Neural cell (in vitro differentiated cells): ENCODE results near the gene BCL3. TPM values are rescaled to one million over a fixed set of nuclear protein-coding genes. Genes with fewer than 3 reads are reported as not detected.
A peak's percentile ranks its signal among the peaks of the same experiment; 100 is the strongest.
"Not testable (repeated sequence)": the region's sequence is repeated elsewhere in the genome, so short reads cannot be mapped to it uniquely, and the experiment has no call there.

ENCODE experiments used
- H2AFZ ChIP-seq: fragments of 200-600, 300-800 bp; sonication (generic), shearing (Covaris generic); 2 replicates; pipeline ENCODE4 v1.6.0; 2014; ENCODE audit warnings: low read depth, mild to moderate bottlenecking, antibody characterized with exemption, low read length, moderate library complexity
- H3F3A ChIP-seq: fragments of 200-600 bp; shearing (Covaris generic); 2 replicates; pipeline ENCODE4 v1.6.1; 2016; ENCODE audit warnings: mild to moderate bottlenecking, moderate library complexity, mixed read lengths, antibody characterized with exemption, low read length; ENCODE audit not compliant: insufficient read depth, poor library complexity, severe bottlenecking
- H3K27ac ChIP-seq: fragments of 200-600, 300-800 bp; sonication (generic), shearing (Covaris generic); 2 replicates; pipeline ENCODE4 v1.5.1; 2014; ENCODE audit warnings: mild to moderate bottlenecking, low read length, moderate library complexity
- H3K27me3 ChIP-seq: fragments of 300-800, 200-600 bp; sonication (generic), shearing (Covaris generic); 2 replicates; pipeline ENCODE4 v1.6.0; 2014; ENCODE audit warnings: mild to moderate bottlenecking, low read depth, low read length, moderate library complexity; ENCODE audit not compliant: insufficient read depth
- H3K36me3 ChIP-seq: fragments of 300-800, 200-600 bp; sonication (generic), shearing (Covaris generic); 2 replicates; pipeline ENCODE4 v1.5.1; 2014; ENCODE audit warnings: mild to moderate bottlenecking, antibody characterized with exemption, low read length, moderate library complexity; ENCODE audit not compliant: insufficient read depth
- H3K4me2 ChIP-seq: fragments of 300-800, 200-600 bp; sonication (generic), shearing (Covaris generic); 2 replicates; pipeline ENCODE4 v1.6.0; 2014; ENCODE audit warnings: mild to moderate bottlenecking, low read length
- H3K4me3 ChIP-seq: fragments of 300-800, 200-600 bp; sonication (generic), shearing (Covaris generic); 2 replicates; pipeline ENCODE4 v1.5.1; 2014; ENCODE audit warnings: mild to moderate bottlenecking, low read length, moderate library complexity
- H3K79me2 ChIP-seq: fragments of 200-600 bp; shearing (Covaris generic); replicated peaks from 2 replicates; pipeline ENCODE4 v1.6.0; 2014; ENCODE audit warnings: mild to moderate bottlenecking, low read length, moderate library complexity; ENCODE audit not compliant: insufficient read depth
- H3K9ac ChIP-seq: fragments of 300-800, 200-600 bp; sonication (generic), shearing (Covaris generic); 2 replicates; pipeline ENCODE4 v1.6.1; 2016; ENCODE audit warnings: mild to moderate bottlenecking, low read length, mixed read lengths
- H3K9me2 ChIP-seq: fragments of 200-600 bp; shearing (Covaris generic); 2 replicates; pipeline ENCODE4 v1.6.1; 2016; ENCODE audit warnings: mild to moderate bottlenecking, low read length, mixed read lengths; ENCODE audit not compliant: insufficient read depth
- H3K9me3 ChIP-seq: fragments of 200-600, 300-800 bp; sonication (generic), shearing (Covaris generic); 2 replicates; pipeline ENCODE4 v1.6.1; 2016; ENCODE audit warnings: mild to moderate bottlenecking, mixed run types, low read length, moderate library complexity, mixed read lengths
- H4K20me1 ChIP-seq: fragments of 200-600 bp; shearing (Covaris generic); 2 replicates; pipeline ENCODE4 v1.6.1; 2016; ENCODE audit warnings: mild to moderate bottlenecking, mixed run types; ENCODE audit not compliant: insufficient read depth
- CTCF ChIP-seq: fragments of 450-650 bp; IDR thresholded peaks from 2 replicates; pipeline ENCODE4 v1.5.1; 2014; ENCODE audit warnings: antibody characterized with exemption, mild to moderate bottlenecking, moderate library complexity; ENCODE audit not compliant: poor library complexity, severe bottlenecking
- EP300 ChIP-seq: fragments of 450-650 bp; conservative IDR thresholded peaks from 2 replicates; pipeline ENCODE4 v1.6.1; 2014; ENCODE audit warnings: antibody characterized with exemption, mild to moderate bottlenecking, moderate library complexity; ENCODE audit not compliant: poor library complexity, severe bottlenecking
- EZH2 ChIP-seq: fragments of 200-600, 300-800 bp; shearing (Covaris generic), sonication (generic); IDR thresholded peaks from 2 replicates; pipeline ENCODE4 v1.6.1; 2014; ENCODE audit warnings: antibody characterized with exemption, low read length, borderline replicate concordance, mild to moderate bottlenecking; ENCODE audit not compliant: insufficient read depth, poor library complexity, severe bottlenecking
- MXI1 ChIP-seq: fragments of 450-650 bp; conservative IDR thresholded peaks from 2 replicates; pipeline ENCODE4 v1.6.1; 2014; ENCODE audit warnings: antibody characterized with exemption, mild to moderate bottlenecking; ENCODE audit not compliant: poor library complexity, severe bottlenecking
- POLR2AphosphoS5 ChIP-seq: IDR thresholded peaks from 2 replicates; pipeline ENCODE4 v1.6.1; 2012
- RAD21 ChIP-seq: fragments of 450-650 bp; conservative IDR thresholded peaks from 2 replicates; pipeline ENCODE4 v1.6.1; 2014; ENCODE audit warnings: antibody characterized with exemption, mild to moderate bottlenecking, moderate library complexity
- REST ChIP-seq: IDR thresholded peaks from 2 replicates; pipeline ENCODE4 v1.6.1; 2012; ENCODE audit warnings: borderline replicate concordance
- SMC3 ChIP-seq: fragments of 450-650 bp; conservative IDR thresholded peaks from 2 replicates; pipeline ENCODE4 v1.6.1; 2014; ENCODE audit warnings: antibody characterized with exemption, mild to moderate bottlenecking, moderate library complexity; ENCODE audit not compliant: poor library complexity
- TAF1 ChIP-seq: IDR thresholded peaks from 2 replicates; pipeline ENCODE4 v1.6.1; 2012; ENCODE audit warnings: low read depth
- polyA plus RNA-seq: library from polyadenylated mRNA; depleted of rRNA; stranded (reverse); fragments of >200 nt; gene quantifications from 2 replicates; pipeline ENCODE4 v1.2.3, GENCODE V29; 2014

Gene BCL3
- polyA plus RNA-seq, 1 donor from 2014 or later: 0.48 TPM

DNA sequence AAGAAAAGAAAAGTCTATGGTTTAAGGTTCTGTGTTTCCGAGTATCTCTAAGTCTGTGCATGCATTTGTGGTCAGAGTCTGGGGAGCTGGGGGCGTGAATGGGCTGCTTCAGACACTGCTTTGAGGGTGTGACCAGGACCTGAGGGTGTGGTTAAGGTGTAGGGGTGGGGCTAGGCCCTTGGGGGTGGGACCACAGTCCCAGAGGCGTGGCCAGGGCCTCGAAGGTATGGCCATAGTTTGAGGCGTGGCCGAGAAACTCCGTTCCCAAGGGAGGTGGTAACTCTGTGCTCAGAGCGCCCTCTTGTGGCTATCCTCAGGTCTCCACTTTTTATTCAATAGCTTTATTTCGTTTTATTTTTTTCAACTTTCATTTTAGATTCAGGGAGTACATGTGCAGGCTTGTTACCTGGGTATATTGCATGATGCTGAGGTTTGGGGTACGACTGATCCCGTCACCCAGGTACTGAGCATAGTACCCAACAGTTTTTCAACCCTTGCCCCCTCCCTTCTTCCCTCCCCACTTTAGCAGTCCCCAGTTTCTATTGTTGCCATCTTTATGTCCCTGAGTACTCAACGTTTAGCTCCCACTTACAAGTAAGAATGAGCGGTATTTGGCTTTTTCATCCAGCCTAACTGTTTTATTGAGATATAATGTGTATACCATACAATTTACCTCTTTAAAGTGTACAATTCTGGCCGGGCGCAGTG, 22.2 kb downstream of the BCL3 start:
- no peaks in the 10 kb centered on the region for H3K27me3 ChIP-seq
- H3K9ac ChIP-seq: no peak overlapping the region
- H3K79me2 ChIP-seq: no peaks in the 10 kb centered on the region
- no peak overlapping the region for H3K4me2 ChIP-seq
- no peak overlapping the region for H3K27ac ChIP-seq
- H3K9me3 ChIP-seq: no peaks in the 10 kb centered on the region
- H3K4me3 ChIP-seq: no peak overlapping the region
- no peaks in the 10 kb centered on the region for H4K20me1 ChIP-seq
- H3K36me3 ChIP-seq: no peaks in the 10 kb centered on the region
- no peaks in the 10 kb centered on the region for H3F3A ChIP-seq
- no peaks in the 10 kb centered on the region for H3K9me2 ChIP-seq
- H2AFZ ChIP-seq: no peak overlapping the region
- TF ChIP-seq RAD21 (peak; percentile 27), MXI1 (no peak), EZH2 (no peak), EP300 (no peak), CTCF (peak; percentile 43), SMC3 (peak; percentile 31)

DNA sequence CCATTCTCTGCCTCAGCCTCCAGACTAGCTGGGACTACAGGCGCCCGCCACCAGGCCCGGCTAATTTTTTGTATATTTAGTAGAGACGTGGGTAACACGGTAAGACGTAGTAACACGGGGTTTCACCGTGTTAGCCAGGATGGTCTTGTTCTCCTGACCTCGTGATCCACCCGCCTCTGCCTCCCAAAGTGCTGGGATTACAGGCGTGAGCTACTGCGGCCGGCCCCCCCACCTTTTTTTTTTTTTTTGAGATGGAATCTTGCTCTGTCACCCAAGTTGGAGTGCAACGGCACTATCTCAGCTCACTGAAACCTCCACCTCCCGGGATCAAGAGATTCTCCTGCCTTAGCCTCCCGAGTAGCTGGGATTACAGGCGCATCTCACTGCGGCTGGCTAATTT, 23.6 kb downstream of the BCL3 start:
- not testable (repeated sequence) for H3K79me2 ChIP-seq

GRCh38 chr19:44772959-44773358, 24.5 kb downstream of the BCL3 start:
- H3K36me3 ChIP-seq: no peaks in the 10 kb centered on the region
- H3K9me3 ChIP-seq: no peaks in the 10 kb centered on the region
- no peaks in the 10 kb centered on the region for H3K79me2 ChIP-seq
- H4K20me1 ChIP-seq: no peaks in the 10 kb centered on the region
- H3K9me2 ChIP-seq: no peaks in the 10 kb centered on the region
- TF ChIP-seq CTCF (no peak), MXI1 (no peak), EZH2 (no peak), REST (no peak), TAF1 (no peak), POLR2AphosphoS5 (no peak), EP300 (no peak), RAD21 (no peak), SMC3 (no peak)
- no peak overlapping the region for H3K9ac ChIP-seq
- no peak overlapping the region for H3K4me3 ChIP-seq
- H3F3A ChIP-seq: no peaks in the 10 kb centered on the region
- H3K27me3 ChIP-seq: peaks cover 3% of the 10 kb centered on the region
- no peak overlapping the region for H3K27ac ChIP-seq
- H2AFZ ChIP-seq: no peak overlapping the region
- H3K4me2 ChIP-seq: no peak overlapping the region

More for the DNA sequence above, 23.6 kb downstream of the BCL3 start:
- not testable (repeated sequence) for H3F3A ChIP-seq, H2AFZ ChIP-seq, H3K4me3 ChIP-seq, H3K4me2 ChIP-seq, H3K27ac ChIP-seq, H3K36me3 ChIP-seq, H3K9me2 ChIP-seq, H3K9me3 ChIP-seq, H3K27me3 ChIP-seq, H3K9ac ChIP-seq, H4K20me1 ChIP-seq
